HG03159 (cell line): ENCODE measurements around the gene CD160.

Source experiments
- ATAC-seq: cut with Tn5 transposase; IDR thresholded peaks from one replicate; pipeline ENCODE4 v1.9.1; 2021; ENCODE audit warnings: mild to moderate bottlenecking, moderate library complexity; ENCODE audit not compliant: unreplicated experiment

Gene CD160

GRCh38 chr1:145788580-145788979 is 69.3 kb downstream of the CD160 start:
- ATAC-seq: no peak
